Measurements from ENCODE around the gene SIK2.

The SIK2 gene

GRCh38 chr11:111684251-111684650 lies 82.0 kb downstream of the SIK2 start:
- Histone ChIP-seq H2AFZ (ENCODE audit: low read depth, low read length) (no peak overlapping the region), H3K27me3 (ENCODE audit: control insufficient read depth in 1 of 2, insufficient read depth in 1 of 2, low read length in 2 of 2) (no peaks in the 10 kb centered on the region), H3K4ac (ENCODE audit: low read depth in 1 of 2, low read length in 2 of 2) (no peak overlapping the region), H3K9ac (ENCODE audit: low read length) (no peak overlapping the region), H3K18ac (ENCODE audit: low read depth in 1 of 2, low read length in 2 of 2) (no peak overlapping the region), H4K8ac (ENCODE audit: low read length) (no peak overlapping the region), H3K27ac (ENCODE audit: low read length, poor library complexity, severe bottlenecking) (no peak overlapping the region), H3K14ac (ENCODE audit: low read length in 2 of 2) (no peak overlapping the region), H3K4me3 (ENCODE audit: insufficient read depth in 1 of 2, low read depth in 1 of 2, low read length in 2 of 2) (no peak overlapping the region), H3K9me3 (ENCODE audit: control insufficient read depth, low read length) (no peaks in the 10 kb centered on the region), H3K4me1 (ENCODE audit: control insufficient read depth, insufficient read depth, low read depth, low read length) (peaks cover 1% of the 10 kb centered on the region), H3K79me1 (replicated peaks; ENCODE audit: low read length, poor library complexity, severe bottlenecking) (peaks cover 8% of the 10 kb centered on the region), H2BK5ac (ENCODE audit: low read depth, low read length, poor library complexity, severe bottlenecking) (no peak overlapping the region), H2BK12ac (ENCODE audit: low read length in 2 of 2) (no peak overlapping the region), H4K91ac (ENCODE audit: low read length) (no peak overlapping the region), H3K36me3 (ENCODE audit: control insufficient read depth in 1 of 2, insufficient read depth in 2 of 2, low read depth in 1 of 2, low read length in 2 of 2) (peaks cover 0 to 25% of the 10 kb centered on the region in 2 experiments), H3K23ac (ENCODE audit: low read length in 2 of 2) (no peak overlapping the region), H2BK15ac (ENCODE audit: low read depth, poor library complexity, severe bottlenecking) (no peak overlapping the region), H2AK5ac (ENCODE audit: low read length, severe bottlenecking) (no peak overlapping the region), H2BK120ac (ENCODE audit: low read depth, low read length) (no peak overlapping the region), H3K4me2 (ENCODE audit: low read length, poor library complexity, severe bottlenecking) (no peak overlapping the region)
- 100% methylated on average over 1 of the region's 2 CpGs for WGBS
- no peak for DNase-seq

GRCh38 chr11:111688013-111688412 lies 85.8 kb downstream of the SIK2 start:
- H3K27me3 ChIP-seq (ENCODE audit: control insufficient read depth in 1 of 2, insufficient read depth in 1 of 2, low read length in 2 of 2) = no peaks in the 10 kb centered on the region
- DNase-seq = no peak
- no peak overlapping the region for H3K14ac ChIP-seq (ENCODE audit: low read length in 2 of 2)
- no peak overlapping the region for H2BK15ac ChIP-seq (ENCODE audit: low read depth, poor library complexity, severe bottlenecking)
- no peak overlapping the region for H4K91ac ChIP-seq (ENCODE audit: low read length)
- no peak overlapping the region for H2BK5ac ChIP-seq (ENCODE audit: low read depth, low read length, poor library complexity, severe bottlenecking)
- H3K4me3 ChIP-seq (ENCODE audit: insufficient read depth in 1 of 2, low read depth in 1 of 2, low read length in 2 of 2) = no peak overlapping the region
- no peak overlapping the region for H2AFZ ChIP-seq (ENCODE audit: low read depth, low read length)
- no peak overlapping the region for H3K4ac ChIP-seq (ENCODE audit: low read depth in 1 of 2, low read length in 2 of 2)
- H2AK5ac ChIP-seq (ENCODE audit: low read length, severe bottlenecking) = no peak overlapping the region
- H3K4me2 ChIP-seq (ENCODE audit: low read length, poor library complexity, severe bottlenecking) = no peak overlapping the region
- H3K9me3 ChIP-seq (ENCODE audit: control insufficient read depth, low read length) = no peaks in the 10 kb centered on the region
- peaks cover 5% of the 10 kb centered on the region for H3K4me1 ChIP-seq (ENCODE audit: control insufficient read depth, insufficient read depth, low read depth, low read length)
- H3K79me1 ChIP-seq (replicated peaks; ENCODE audit: low read length, poor library complexity, severe bottlenecking) = peaks cover 6% of the 10 kb centered on the region
- H3K36me3 ChIP-seq (ENCODE audit: control insufficient read depth in 1 of 2, insufficient read depth in 2 of 2, low read depth in 1 of 2, low read length in 2 of 2) = peaks cover 0 to 36% of the 10 kb centered on the region in 2 experiments
- no peak overlapping the region for H3K23ac ChIP-seq (ENCODE audit: low read length in 2 of 2)
- no peak overlapping the region for H3K18ac ChIP-seq (ENCODE audit: low read depth in 1 of 2, low read length in 2 of 2)
- H2BK120ac ChIP-seq (ENCODE audit: low read depth, low read length) = no peak overlapping the region
- H4K8ac ChIP-seq (ENCODE audit: low read length) = no peak overlapping the region
- H3K9ac ChIP-seq (ENCODE audit: low read length) = no peak overlapping the region
- 95% methylated on average over 7 of the region's 7 CpGs for WGBS
- no peak overlapping the region for H3K27ac ChIP-seq (ENCODE audit: low read length, poor library complexity, severe bottlenecking)
- H2BK12ac ChIP-seq (ENCODE audit: low read length in 2 of 2) = no peak overlapping the region

- Histone ChIP-seq H2AK5ac (ENCODE audit: low read length, severe bottlenecking) (no peak overlapping the region), H3K36me3 (ENCODE audit: control insufficient read depth in 1 of 2, insufficient read depth in 2 of 2, low read depth in 1 of 2, low read length in 2 of 2) (peaks cover 0 to 26% of the 10 kb centered on the region in 2 experiments), H3K9ac (ENCODE audit: low read length) (no peak overlapping the region), H2BK15ac (ENCODE audit: low read depth, poor library complexity, severe bottlenecking) (no peak overlapping the region), H2BK120ac (ENCODE audit: low read depth, low read length) (no peak overlapping the region), H2BK5ac (ENCODE audit: low read depth, low read length, poor library complexity, severe bottlenecking) (no peak overlapping the region), H3K4me1 (ENCODE audit: control insufficient read depth, insufficient read depth, low read depth, low read length) (peaks cover 5% of the 10 kb centered on the region), H3K23ac (ENCODE audit: low read length in 2 of 2) (no peak overlapping the region), H4K91ac (ENCODE audit: low read length) (no peak overlapping the region), H2AFZ (ENCODE audit: low read depth, low read length) (no peak overlapping the region), H3K9me3 (ENCODE audit: control insufficient read depth, low read length) (no peaks in the 10 kb centered on the region), H3K79me1 (replicated peaks; ENCODE audit: low read length, poor library complexity, severe bottlenecking) (peaks cover 10% of the 10 kb centered on the region), H2BK12ac (ENCODE audit: low read length in 2 of 2) (no peak overlapping the region), H3K27ac (ENCODE audit: low read length, poor library complexity, severe bottlenecking) (peak overlapping the region; percentile 14), H3K14ac (ENCODE audit: low read length in 2 of 2) (no peak overlapping the region), H3K27me3 (ENCODE audit: control insufficient read depth in 1 of 2, insufficient read depth in 1 of 2, low read length in 2 of 2) (no peaks in the 10 kb centered on the region), H3K4ac (ENCODE audit: low read depth in 1 of 2, low read length in 2 of 2) (no peak overlapping the region), H4K8ac (ENCODE audit: low read length) (no peak overlapping the region), H3K18ac (ENCODE audit: low read depth in 1 of 2, low read length in 2 of 2) (no peak overlapping the region), H3K4me2 (ENCODE audit: low read length, poor library complexity, severe bottlenecking) (no peak overlapping the region), H3K4me3 (ENCODE audit: insufficient read depth in 1 of 2, low read depth in 1 of 2, low read length in 2 of 2) (no peak overlapping the region)
- no peak for DNase-seq
- WGBS = 96% methylated on average over 2 of the region's 2 CpGs
Observed at GRCh38 chr11:111691176-111691575, 88.9 kb downstream of the SIK2 start.

- H3K23ac ChIP-seq (ENCODE audit: low read length in 2 of 2) = no peak overlapping the region
- no peak overlapping the region for H2BK5ac ChIP-seq (ENCODE audit: low read depth, low read length, poor library complexity, severe bottlenecking)
- no peak overlapping the region for H3K14ac ChIP-seq (ENCODE audit: low read length in 2 of 2)
- H2AFZ ChIP-seq (ENCODE audit: low read depth, low read length) = no peak overlapping the region
- no peak overlapping the region for H3K4me2 ChIP-seq (ENCODE audit: low read length, poor library complexity, severe bottlenecking)
- 93% methylated on average over 3 of the region's 3 CpGs for WGBS
- H3K4me3 ChIP-seq (ENCODE audit: insufficient read depth in 1 of 2, low read depth in 1 of 2, low read length in 2 of 2) = no peak overlapping the region
- H2BK15ac ChIP-seq (ENCODE audit: low read depth, poor library complexity, severe bottlenecking) = no peak overlapping the region
- no peak overlapping the region for H4K8ac ChIP-seq (ENCODE audit: low read length)
- no peak overlapping the region for H3K4ac ChIP-seq (ENCODE audit: low read depth in 1 of 2, low read length in 2 of 2)
- H3K18ac ChIP-seq (ENCODE audit: low read depth in 1 of 2, low read length in 2 of 2) = no peak overlapping the region
- H2AK5ac ChIP-seq (ENCODE audit: low read length, severe bottlenecking) = no peak overlapping the region
- no peak overlapping the region for H2BK12ac ChIP-seq (ENCODE audit: low read length in 2 of 2)
- H3K4me1 ChIP-seq (ENCODE audit: control insufficient read depth, insufficient read depth, low read depth, low read length) = peaks cover 5% of the 10 kb centered on the region
- H3K27ac ChIP-seq (ENCODE audit: low read length, poor library complexity, severe bottlenecking) = no peak overlapping the region
- no peak overlapping the region for H2BK120ac ChIP-seq (ENCODE audit: low read depth, low read length)
- H3K9ac ChIP-seq (ENCODE audit: low read length) = no peak overlapping the region
- DNase-seq = no peak
- no peak overlapping the region for H4K91ac ChIP-seq (ENCODE audit: low read length)
- H3K27me3 ChIP-seq (ENCODE audit: control insufficient read depth in 1 of 2, insufficient read depth in 1 of 2, low read length in 2 of 2) = no peaks in the 10 kb centered on the region
- H3K9me3 ChIP-seq (ENCODE audit: control insufficient read depth, low read length) = no peaks in the 10 kb centered on the region
- peaks cover 0 to 26% of the 10 kb centered on the region in 2 experiments for H3K36me3 ChIP-seq (ENCODE audit: control insufficient read depth in 1 of 2, insufficient read depth in 2 of 2, low read depth in 1 of 2, low read length in 2 of 2)
- H3K79me1 ChIP-seq (replicated peaks; ENCODE audit: low read length, poor library complexity, severe bottlenecking) = peaks cover 9% of the 10 kb centered on the region
Observed at GRCh38 chr11:111691741-111692140, 89.5 kb downstream of the SIK2 start.
